Measurements from ENCODE around the gene OR1N1.

- TF ChIP-seq CTCF (IDR thresholded peaks at IDR 0.05; ENCODE audit: low read length): no peak
- TF ChIP-seq EZH2 (optimal IDR thresholded peaks at IDR 0.05; ENCODE audit: low read depth, low read length): no peak
- TF ChIP-seq EZH2phosphoT487 (IDR thresholded peaks at IDR 0.05; ENCODE audit: low read length): no peak
These were observed 49.3 kb downstream of the OR1N1 start, which contains the start of gene OR1J1 for GRCh38 chr9:122477826-122478225.

All from MM.1S (cell line).